Nephron (organoid): ENCODE measurements around the gene RPL3.
A peak's percentile ranks its signal among the peaks of the same experiment; 100 is the strongest.

ENCODE experiments used
- H3K27ac Mint-ChIP-seq, 3 experiments: 2 replicates each; pipeline ENCODE4 v1.8.0; 2020; ENCODE audit warnings: mixed read lengths in 3 of 3, mild to moderate bottlenecking in 2 of 3, moderate library complexity in 1 of 3
- H3K27me3 Mint-ChIP-seq: 2 replicates; pipeline ENCODE4 v1.8.0; 2021; ENCODE audit warnings: low read depth, mild to moderate bottlenecking, moderate library complexity, mixed read lengths
- H3K36me3 Mint-ChIP-seq: 2 replicates; pipeline ENCODE4 v1.8.0; 2020; ENCODE audit warnings: low read depth, mixed read lengths
- H3K4me1 Mint-ChIP-seq: 2 replicates; pipeline ENCODE4 v1.8.0; 2020; ENCODE audit warnings: mixed read lengths
- H3K4me3 Mint-ChIP-seq, 3 experiments: 2 replicates each; pipeline ENCODE4 v1.8.0; 2020; ENCODE audit warnings: mild to moderate bottlenecking in 3 of 3, mixed read lengths in 3 of 3, moderate library complexity in 2 of 3
- H3K9me3 Mint-ChIP-seq: 2 replicates; pipeline ENCODE4 v1.8.0; 2020; ENCODE audit warnings: mixed read lengths
- TF ChIP-seq, protein P1 (sequence below), 3 experiments: fragments of 200-600 bp; sonication (generic); IDR thresholded peaks; one replicate each; pipeline ENCODE4 v1.5.0; 2021; ENCODE audit warnings: antibody characterized with exemption in 3 of 3; ENCODE audit not compliant: unreplicated experiment in 3 of 3

Gene RPL3

DNA sequence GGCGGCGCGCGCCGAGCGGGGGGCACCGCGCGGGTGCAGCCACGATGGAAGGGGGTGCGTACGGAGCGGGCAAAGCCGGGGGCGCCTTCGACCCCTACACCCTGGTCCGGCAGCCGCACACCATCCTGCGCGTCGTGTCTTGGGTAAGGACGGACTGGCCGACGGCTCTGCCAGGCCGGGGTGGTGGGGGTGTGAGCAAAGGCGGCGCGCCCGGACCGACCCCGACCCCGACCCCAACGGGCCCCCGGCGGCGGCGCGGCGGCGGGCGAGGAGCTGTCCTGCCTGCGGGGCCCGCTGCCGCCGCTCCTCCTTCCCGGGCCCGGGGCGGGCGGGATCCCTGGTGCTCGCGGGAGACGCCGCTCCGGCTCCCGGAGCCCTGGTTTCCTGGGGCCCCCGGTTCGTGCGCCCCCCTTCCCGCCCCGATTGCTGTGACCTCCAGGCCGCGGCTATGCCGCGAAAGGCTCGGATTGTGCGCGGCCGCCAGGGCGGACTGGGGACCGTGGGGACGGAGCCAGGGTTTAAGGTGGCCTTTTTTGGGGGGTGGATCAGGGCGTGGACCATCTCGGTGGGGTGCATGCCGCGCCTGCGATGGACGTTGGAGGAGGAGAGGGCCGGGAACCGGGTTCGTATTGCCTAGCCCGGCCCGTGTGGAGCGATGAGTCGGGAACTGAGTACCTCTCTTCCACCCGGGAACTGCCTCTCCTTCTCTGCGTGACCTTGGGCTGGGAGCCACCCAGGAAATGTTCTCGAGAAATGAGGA lies 30.7 kb upstream of the RPL3 start, which contains the start of gene SYNGR1:
TSS of gene SYNGR1 (plus strand) at position 25 of the 760 bp plus-strand sequence. CDS start at position 45, 20 bp downstream.
- H3K4me1 Mint-ChIP-seq, result peaks cover 11% of the 10 kb centered on the region
- no peaks in the 10 kb centered on the region for H3K9me3 Mint-ChIP-seq
- H3K27ac Mint-ChIP-seq, result peak within 1 kb of the TSS; percentile 62 to 92 (median 76)
- no peaks in the 10 kb centered on the region for H3K27me3 Mint-ChIP-seq
- H3K36me3 Mint-ChIP-seq, result no peaks in the 10 kb centered on the region
- TF ChIP-seq, protein P1, sequence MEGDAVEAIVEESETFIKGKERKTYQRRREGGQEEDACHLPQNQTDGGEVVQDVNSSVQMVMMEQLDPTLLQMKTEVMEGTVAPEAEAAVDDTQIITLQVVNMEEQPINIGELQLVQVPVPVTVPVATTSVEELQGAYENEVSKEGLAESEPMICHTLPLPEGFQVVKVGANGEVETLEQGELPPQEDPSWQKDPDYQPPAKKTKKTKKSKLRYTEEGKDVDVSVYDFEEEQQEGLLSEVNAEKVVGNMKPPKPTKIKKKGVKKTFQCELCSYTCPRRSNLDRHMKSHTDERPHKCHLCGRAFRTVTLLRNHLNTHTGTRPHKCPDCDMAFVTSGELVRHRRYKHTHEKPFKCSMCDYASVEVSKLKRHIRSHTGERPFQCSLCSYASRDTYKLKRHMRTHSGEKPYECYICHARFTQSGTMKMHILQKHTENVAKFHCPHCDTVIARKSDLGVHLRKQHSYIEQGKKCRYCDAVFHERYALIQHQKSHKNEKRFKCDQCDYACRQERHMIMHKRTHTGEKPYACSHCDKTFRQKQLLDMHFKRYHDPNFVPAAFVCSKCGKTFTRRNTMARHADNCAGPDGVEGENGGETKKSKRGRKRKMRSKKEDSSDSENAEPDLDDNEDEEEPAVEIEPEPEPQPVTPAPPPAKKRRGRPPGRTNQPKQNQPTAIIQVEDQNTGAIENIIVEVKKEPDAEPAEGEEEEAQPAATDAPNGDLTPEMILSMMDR (IDR thresholded peaks at IDR 0.05; ENCODE audit: unreplicated experiment in 3 of 3), result no peak
- peak within 1 kb of the TSS; percentile 88 to 93 (median 91) for H3K4me3 Mint-ChIP-seq

DNA sequence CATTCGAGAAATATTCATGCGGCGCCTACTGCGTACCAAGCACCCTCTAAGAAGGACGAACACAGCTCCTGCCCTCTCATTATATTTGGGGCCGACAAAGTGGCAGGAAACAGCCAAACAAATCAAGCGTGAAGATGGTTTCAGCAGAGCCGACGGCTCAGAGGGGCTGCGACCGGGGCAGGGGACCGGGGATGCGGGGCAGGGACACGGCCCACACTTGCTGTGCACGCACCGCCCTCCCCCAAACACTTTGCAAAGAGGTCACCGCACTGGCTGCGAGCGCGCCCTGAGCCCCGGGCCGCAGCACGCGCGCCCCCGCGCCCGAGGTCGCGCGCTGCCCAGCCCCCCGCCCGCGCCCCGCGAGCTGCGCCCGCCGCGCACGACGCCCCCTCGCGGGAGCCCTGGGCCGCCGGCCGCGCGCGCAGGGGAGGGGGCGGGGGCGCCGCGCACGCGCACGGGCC lies 30.1 kb upstream of the RPL3 start:
- Mint-ChIP-seq H3K4me1 (peaks cover 11% of the 10 kb centered on the region), H3K4me3 (peak overlapping the region; percentile 88 to 93 (median 91)), H3K9me3 (no peaks in the 10 kb centered on the region), H3K27me3 (no peaks in the 10 kb centered on the region), H3K36me3 (no peaks in the 10 kb centered on the region), H3K27ac (peak overlapping the region; percentile 62 to 92 (median 76))
- TF ChIP-seq, protein P1 (IDR thresholded peaks at IDR 0.05; ENCODE audit: unreplicated experiment in 3 of 3), result no peak

DNA sequence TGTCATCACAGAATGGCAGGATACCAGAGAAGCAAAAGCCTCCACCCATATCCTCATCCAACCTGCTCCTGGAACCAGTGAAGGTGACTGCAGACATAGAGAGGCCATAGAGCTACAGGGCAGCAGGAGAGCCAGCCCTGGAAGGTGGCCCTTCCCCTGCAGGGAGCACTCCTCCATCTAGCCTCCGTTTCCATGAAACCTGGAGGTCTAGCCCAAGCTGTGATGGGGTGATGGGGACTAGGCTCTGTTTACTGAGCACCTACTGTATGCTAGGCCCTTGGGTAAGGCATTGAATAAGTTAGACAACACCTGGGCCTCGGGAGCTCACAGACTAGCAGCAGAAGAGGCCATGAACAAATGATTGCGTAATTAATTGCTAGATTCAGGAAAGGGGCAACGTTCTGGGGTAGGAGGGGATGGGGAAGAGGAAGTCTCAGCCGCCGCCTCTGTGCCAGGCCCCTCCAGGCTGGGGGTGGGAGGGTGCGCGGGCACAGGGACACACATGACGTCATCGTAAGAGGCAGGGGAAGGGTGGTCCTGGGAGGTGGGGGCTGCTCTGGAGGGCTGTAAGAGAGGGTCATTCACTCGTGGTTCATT lies 29.6 kb upstream of the RPL3 start:
- peak overlapping the region; percentile 88 to 93 (median 91) for H3K4me3 Mint-ChIP-seq
- TF ChIP-seq, protein P1 (IDR thresholded peaks at IDR 0.05; ENCODE audit: unreplicated experiment in 3 of 3), result no peak
- H3K27me3 Mint-ChIP-seq, result peaks cover 3% of the 10 kb centered on the region
- peaks cover 11% of the 10 kb centered on the region for H3K4me1 Mint-ChIP-seq
- H3K9me3 Mint-ChIP-seq, result no peaks in the 10 kb centered on the region
- peak overlapping the region; percentile 62 to 92 (median 76) for H3K27ac Mint-ChIP-seq
- no peaks in the 10 kb centered on the region for H3K36me3 Mint-ChIP-seq

DNA sequence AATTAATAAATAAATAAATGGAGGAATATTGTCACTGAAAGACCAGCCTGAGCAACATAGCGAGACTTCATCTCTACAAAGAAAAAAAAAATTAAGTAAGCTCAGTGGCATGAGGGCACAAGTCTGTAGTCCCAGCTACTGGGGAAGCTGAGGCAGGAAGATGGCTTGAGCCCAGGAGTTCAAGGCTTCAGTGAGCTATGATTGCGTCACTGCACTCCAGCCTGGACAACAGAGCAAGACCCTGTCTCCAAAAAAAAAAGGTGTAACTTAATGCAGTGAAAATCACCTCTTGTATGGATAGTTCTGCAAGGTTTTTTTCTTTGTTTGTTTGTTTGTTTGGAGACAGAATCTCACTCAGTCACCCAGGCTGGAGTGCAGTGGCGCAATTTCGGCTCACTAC lies 25.8 kb upstream of the RPL3 start:
- Mint-ChIP-seq H3K27ac (no peak overlapping the region), H3K27me3 (peaks cover 11% of the 10 kb centered on the region), H3K4me3 (no peak overlapping the region), H3K4me1 (no peaks in the 10 kb centered on the region), H3K36me3 (no peaks in the 10 kb centered on the region), H3K9me3 (no peaks in the 10 kb centered on the region)
- TF ChIP-seq, protein P1 (IDR thresholded peaks at IDR 0.05; ENCODE audit: unreplicated experiment in 3 of 3), result no peak

DNA sequence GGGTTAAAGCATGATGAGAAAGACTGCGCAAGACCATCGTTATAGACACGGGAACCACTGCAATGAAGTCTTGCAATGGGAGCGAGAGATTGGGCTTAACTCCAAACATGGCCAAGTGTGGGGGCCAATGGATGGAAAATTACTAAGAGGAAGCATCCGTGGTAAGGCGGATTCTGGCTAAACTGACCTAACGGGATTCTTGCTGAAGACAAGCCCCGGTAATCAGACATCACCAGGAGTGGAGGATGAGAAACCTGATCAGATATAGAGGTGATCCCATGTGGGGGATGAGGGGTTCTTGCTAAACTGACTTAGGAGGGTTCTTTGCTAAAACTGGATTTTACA lies 24.6 kb upstream of the RPL3 start:
- Mint-ChIP-seq H3K9me3 (no peaks in the 10 kb centered on the region), H3K27ac (no peak overlapping the region), H3K27me3 (peaks cover 11% of the 10 kb centered on the region), H3K36me3 (no peaks in the 10 kb centered on the region), H3K4me1 (no peaks in the 10 kb centered on the region), H3K4me3 (peak overlapping the region in 1 of 3 experiments; percentile 20)
- TF ChIP-seq, protein P1 (IDR thresholded peaks at IDR 0.05; ENCODE audit: unreplicated experiment in 3 of 3), result no peak
